GM12878 (cell line): ENCODE data around the gene TBL3. TPM values are rescaled to one million over a fixed set of nuclear protein-coding genes. Genes with fewer than 3 reads are reported as not detected.

Experiments used
- ATAC-seq: fragments of 200-7000 bp; cut with Tn5 transposase; 3 replicates; pipeline ENCODE4 v1.9.1; 2020; ENCODE audit warnings: mild to moderate bottlenecking, moderate library complexity
- BruUV-seq: library from RNA; stranded (reverse); fragments of 400-500 nt; replicated peaks from 2 replicates; lab custom pipeline; 2021; lab: Mats Ljungman, UMichigan
- CTCF ChIA-PET: fragments of 300-600 bp; sonication (Branson Sonifier 250); formaldehyde crosslinking; extraction: SDS; loops from one replicate; lab custom pipeline; 2021; ENCODE audit warnings: inconsistent platforms; lab: Yijun Ruan, JAX
- POLR2A ChIA-PET: fragments of 350-600 bp; formaldehyde crosslinking; extraction: SDS; loops from one replicate; lab custom pipeline; 2021; ENCODE audit warnings: inconsistent platforms; lab: Charles Lee
- RAD21 ChIA-PET: fragments of 300-600 bp; sonication (Branson Sonifier 250); formaldehyde crosslinking; loops from one replicate; lab custom pipeline; 2023; ENCODE audit warnings: antibody characterized with exemption; ENCODE audit not compliant: unreplicated experiment; lab: Charles Lee
- SMC1A ChIA-PET: fragments of 300-600 bp; sonication (Branson Sonifier 250); formaldehyde crosslinking; loops from one replicate; lab custom pipeline; 2023; ENCODE audit not compliant: unreplicated experiment, uncharacterized antibody; lab: Charles Lee
- DNase-seq: peaks from one replicate; pipeline ENCODE4 v3.0.0-alpha.2; 2011; ENCODE audit warnings: low read depth, low spot score
- FAIRE-seq: peaks from 3 replicates; lab custom pipeline; 2011; peaks lifted over from hg19 to GRCh38; lab: Jason Lieb, UNC
- H2AFZ ChIP-seq: 2 replicates; pipeline ENCODE4 v1.6.0; 2011; ENCODE audit warnings: low read depth, low read length, control low read depth; ENCODE audit not compliant: control insufficient read depth
- H3K27ac ChIP-seq: 2 replicates; pipeline ENCODE4 v1.5.1; 2011; ENCODE audit warnings: control low read depth; ENCODE audit not compliant: control insufficient read depth, insufficient read depth
- H3K27me3 ChIP-seq, 2 experiments: replicated peaks in 1 of 2; 2 replicates each; pipeline versions ENCODE4 v1.6.0 to v1.6.1; 2011; ENCODE audit warnings: low read length in 1 of 2; ENCODE audit not compliant: control insufficient read depth in 2 of 2, insufficient read depth in 2 of 2
- H3K36me3 ChIP-seq, 2 experiments: 2 replicates each; pipeline ENCODE4 v1.5.1; 2011; ENCODE audit warnings: low read length in 1 of 2; ENCODE audit not compliant: control insufficient read depth in 2 of 2, insufficient read depth in 2 of 2
- H3K4me1 ChIP-seq: 2 replicates; pipeline ENCODE4 v1.6.1; 2011; ENCODE audit warnings: mild to moderate bottlenecking, low read length, moderate library complexity, mixed read lengths; ENCODE audit not compliant: control insufficient read depth, insufficient read depth
- H3K4me2 ChIP-seq: 2 replicates; pipeline ENCODE4 v1.6.0; 2011; ENCODE audit warnings: control low read depth; ENCODE audit not compliant: control insufficient read depth, insufficient read depth
- H3K4me3 ChIP-seq: fragments of 200-600 bp; sonication (generic); 2 replicates; pipeline ENCODE4 v1.5.1; 2016
- H3K79me2 ChIP-seq: 2 replicates; pipeline ENCODE4 v1.6.0; 2011; ENCODE audit warnings: low read length; ENCODE audit not compliant: control insufficient read depth, insufficient read depth
- H3K9ac ChIP-seq: 2 replicates; pipeline ENCODE4 v1.8.0; 2011; ENCODE audit warnings: low read length, control low read depth, mixed read lengths; ENCODE audit not compliant: control insufficient read depth, insufficient read depth
- H3K9me3 ChIP-seq: replicated peaks from 3 replicates; pipeline ENCODE4 v1.5.1; 2011; ENCODE audit warnings: mild to moderate bottlenecking, low read length; ENCODE audit not compliant: control insufficient read depth, insufficient read depth
- H4K20me1 ChIP-seq: 2 replicates; pipeline ENCODE4 v1.6.0; 2011; ENCODE audit not compliant: control insufficient read depth, insufficient read depth
- ATF2 ChIP-seq: IDR thresholded peaks from 2 replicates; pipeline ENCODE4 v1.6.1; 2012; ENCODE audit warnings: low read length, inconsistent platforms
- CHD1 ChIP-seq: IDR thresholded peaks from 2 replicates; pipeline ENCODE4 v1.6.1; 2012; ENCODE audit warnings: low read depth, low read length, improper control_type of control experiment
- EGR1 ChIP-seq, 2 experiments: IDR thresholded peaks; 1 replicate in 1 of 2; 2 replicates in 1 of 2; pipeline ENCODE4 v1.6.1; 2011 to 2012; ENCODE audit warnings: low read depth in 2 of 2, low read length in 2 of 2, borderline replicate concordance in 1 of 2, mild to moderate bottlenecking in 1 of 2, moderate library complexity in 1 of 2
- EP300 ChIP-seq, 2 experiments: fragments of 150-350 bp in 1 of 2; IDR thresholded peaks; 2 replicates each; pipeline ENCODE4 v1.6.1; 2011 to 2012; ENCODE audit warnings: low read depth in 2 of 2, low read length in 2 of 2, borderline replicate concordance in 1 of 2, improper control_type of control experiment in 1 of 2, inconsistent platforms in 1 of 2; ENCODE audit not compliant: control insufficient read depth in 1 of 2
- ETV6 ChIP-seq, 2 experiments: fragments of 450-650 bp in 1 of 2; IDR thresholded peaks in 1 of 2; conservative IDR thresholded peaks in 1 of 2; 2 replicates each; pipeline ENCODE4 v1.6.1; 2014; ENCODE audit warnings: antibody characterized with exemption in 1 of 2, borderline replicate concordance in 1 of 2, low read depth in 1 of 2, mild to moderate bottlenecking in 1 of 2, moderate library complexity in 1 of 2
- KDM1A ChIP-seq: fragments of 200-600 bp; sonication (generic); IDR thresholded peaks from 2 replicates; pipeline ENCODE4 v1.6.1; 2016; ENCODE audit warnings: borderline replicate concordance
- NR2F1 ChIP-seq: fragments of 450-650 bp; conservative IDR thresholded peaks from 2 replicates; pipeline ENCODE4 v1.6.1; 2017; ENCODE audit warnings: mild to moderate bottlenecking
- TCF3 ChIP-seq: IDR thresholded peaks from 2 replicates; pipeline ENCODE4 v1.6.1; 2012; ENCODE audit warnings: low read depth, mild to moderate bottlenecking, low read length, borderline replicate concordance; ENCODE audit not compliant: insufficient read depth
- ZBED1 ChIP-seq: IDR thresholded peaks from 2 replicates; pipeline ENCODE4 v1.6.1; 2016; ENCODE audit warnings: borderline replicate concordance
- ZNF622 ChIP-seq: fragments of 450-650 bp; IDR thresholded peaks from 2 replicates; pipeline ENCODE4 v1.6.1; 2017; ENCODE audit warnings: mild to moderate bottlenecking, inconsistent platforms
- WGBS: methylation state at CpG from one replicate; pipeline ENCODE4 v1.1.6; 2016; ENCODE audit warnings: low lambda C conversion rate; ENCODE audit not compliant: insufficient replicate concordance, insufficient coverage; ENCODE audit errors: missing lambda C conversion rate; 5-methylcytosine and 5-hydroxymethylcytosine counted together
- in situ Hi-C: fragments of 300-500 bp; cut with MboI; formaldehyde crosslinking; loops from 9 replicates; pipeline ENCODE4 v1.14.3; 2018; ENCODE audit warnings: mixed read lengths
- intact Hi-C: fragments of 100-400 bp; cut with micrococcal nuclease; formaldehyde crosslinking; loops from one replicate; pipeline ENCODE4 v1.14.2; 2022; ENCODE audit not compliant: unreplicated experiment
- polyA plus RNA-seq, 11 experiments: library from polyadenylated mRNA; depleted of rRNA in 4 of 11; unstranded in 6 of 11; stranded (reverse) in 5 of 11; fragments of >200 nt; fragmentation: Nextera tagmentation in 4 of 11; fragmentation: Illumina TruSeq in 1 of 11; extraction: Ambion mirVana in 4 of 11; extraction: Trizol in 1 of 11; gene quantifications; 1 replicate in 1 of 11; 2 replicates in 10 of 11; pipeline versions ENCODE4 v1.2.1 to v1.2.3, GENCODE V29; 2011 to 2016; ENCODE audit warnings: inconsistent platforms in 2 of 11, missing spikeins in 2 of 11, low read depth in 1 of 11
- total RNA-seq, 4 experiments: library from RNA; depleted of rRNA in 3 of 4; stranded (reverse); fragments of >200 nt in 3 of 4; fragmentation: Illumina TruSeq in 1 of 4; extraction: Trizol in 1 of 4; gene quantifications; 2 replicates each; pipeline versions ENCODE4 v1.2.1 to v1.2.3, GENCODE V29; 2013 to 2021

The TBL3 gene
- total and polyA plus RNA-seq, 10 of the 15 experiments (the other 5 are each of a cell fraction or from before 2014, with no cell fraction given): 1.2 to 101 (median 34.2) TPM

- Histone ChIP-seq H3K27me3 (peaks cover 17% of the 10 kb centered on the region in 2 experiments), H3K4me1 (peaks cover 7% of the 10 kb centered on the region), H3K4me2 (no peak overlapping the region), H3K79me2 (no peaks in the 10 kb centered on the region), H3K9me3 (no peaks in the 10 kb centered on the region), H3K27ac (no peak overlapping the region), H4K20me1 (peaks cover 5% of the 10 kb centered on the region; the same call in 1 of the 2 replicates), H3K4me3 (no peak overlapping the region), H3K9ac (no peak overlapping the region), H2AFZ (no peak overlapping the region), H3K36me3 (no peaks in the 10 kb centered on the region)
- DNase-seq (no peak), FAIRE-seq (no peak), ATAC-seq (no peak)
- intact Hi-C loops: no loop called here
- SMC1A ChIA-PET: interaction anchor here (0.9 to 1.2 kb wide), 2 partner anchors 116 to 125 kb away, joined by 3 to 5 read pairs; no protein-coding TSS in a partner anchor
- no TSS peak for BruUV-seq
- POLR2A ChIA-PET: interaction anchor here (0.9 to 1.5 kb wide), 2 partner anchors 117 to 131 kb away, joined by 3 to 4 read pairs; partner anchors contain the start of gene TRAF7
- in situ Hi-C loops: loop anchor here (5.0 kb wide), 1 partner anchor 118 kb away; no protein-coding TSS in a partner anchor
- CTCF ChIA-PET: interaction anchor here (1.0 to 4.4 kb wide), 4 partner anchors 112 to 129 kb away, joined by 3 to 79 read pairs (median 6); partner anchors contain the start of gene PKD1
- RAD21 ChIA-PET: interaction anchor here (1.0 to 1.9 kb wide), 2 partner anchors 23 to 117 kb away, joined by 3 to 5 read pairs; partner anchors contain the start of genes NTHL1 and TSC2
- 78% methylated on average over 12 of the region's 12 CpGs for WGBS
- TF ChIP-seq NR2F1 (no peak), ZBED1 (no peak), CHD1 (no peak), EP300 (IDR thresholded peaks at IDR 0.05; ENCODE audit: borderline replicate concordance in 1 of 2, control insufficient read depth in 1 of 2, low read depth in 2 of 2, low read length in 2 of 2) (no peak), TCF3 (no peak), KDM1A (no peak), ZNF622 (no peak), EGR1 (IDR thresholded peaks at IDR 0.05; ENCODE audit: borderline replicate concordance in 1 of 2, low read depth in 2 of 2, low read length in 2 of 2) (no peak), ATF2 (no peak), ETV6 (conservative IDR thresholded peaks at IDR 0.05 in 1 of 2, IDR thresholded peaks at IDR 0.05 in 1 of 2; ENCODE audit: borderline replicate concordance in 1 of 2, low read depth in 1 of 2) (no peak)
Measured at GRCh38 chr16:2024032-2024420, 52.2 kb downstream of the TBL3 start.
